ENCODE results near the gene RCVRN. TPM values are rescaled to one million over a fixed set of nuclear protein-coding genes. Genes with fewer than 3 reads are reported as not detected.

RCVRN gene
- total RNA-seq, 1 donor from 2014 or later: not detected

- H3K4me1 Mint-ChIP-seq (ENCODE audit: low read depth, unreplicated experiment): no peaks in the 10 kb centered on the region
- TF ChIP-seq, protein P1, sequence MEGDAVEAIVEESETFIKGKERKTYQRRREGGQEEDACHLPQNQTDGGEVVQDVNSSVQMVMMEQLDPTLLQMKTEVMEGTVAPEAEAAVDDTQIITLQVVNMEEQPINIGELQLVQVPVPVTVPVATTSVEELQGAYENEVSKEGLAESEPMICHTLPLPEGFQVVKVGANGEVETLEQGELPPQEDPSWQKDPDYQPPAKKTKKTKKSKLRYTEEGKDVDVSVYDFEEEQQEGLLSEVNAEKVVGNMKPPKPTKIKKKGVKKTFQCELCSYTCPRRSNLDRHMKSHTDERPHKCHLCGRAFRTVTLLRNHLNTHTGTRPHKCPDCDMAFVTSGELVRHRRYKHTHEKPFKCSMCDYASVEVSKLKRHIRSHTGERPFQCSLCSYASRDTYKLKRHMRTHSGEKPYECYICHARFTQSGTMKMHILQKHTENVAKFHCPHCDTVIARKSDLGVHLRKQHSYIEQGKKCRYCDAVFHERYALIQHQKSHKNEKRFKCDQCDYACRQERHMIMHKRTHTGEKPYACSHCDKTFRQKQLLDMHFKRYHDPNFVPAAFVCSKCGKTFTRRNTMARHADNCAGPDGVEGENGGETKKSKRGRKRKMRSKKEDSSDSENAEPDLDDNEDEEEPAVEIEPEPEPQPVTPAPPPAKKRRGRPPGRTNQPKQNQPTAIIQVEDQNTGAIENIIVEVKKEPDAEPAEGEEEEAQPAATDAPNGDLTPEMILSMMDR (IDR thresholded peaks at IDR 0.05; ENCODE audit: partially characterized antibody, unreplicated experiment): no peak
- no peak overlapping the region for H3K4me3 Mint-ChIP-seq (ENCODE audit: unreplicated experiment)
- no peak overlapping the region for H3K27ac Mint-ChIP-seq (ENCODE audit: unreplicated experiment)
- peaks cover 12% of the 10 kb centered on the region for H3K9me3 Mint-ChIP-seq (ENCODE audit: unreplicated experiment)
- peaks cover 4% of the 10 kb centered on the region for H3K36me3 Mint-ChIP-seq (ENCODE audit: unreplicated experiment)
- H3K27me3 Mint-ChIP-seq (ENCODE audit: unreplicated experiment): peaks cover 3% of the 10 kb centered on the region
- DNase-seq: no peak
Observed at GRCh38 chr17:9886141-9886930, 18.7 kb downstream of the RCVRN start.

GRCh38 chr17:9883451-9883850, 21.6 kb downstream of the RCVRN start:
- H3K9me3 Mint-ChIP-seq (ENCODE audit: unreplicated experiment): peaks cover 7% of the 10 kb centered on the region
- TF ChIP-seq, protein P1 (IDR thresholded peaks at IDR 0.05; ENCODE audit: partially characterized antibody, unreplicated experiment): no peak
- no peak overlapping the region for H3K27ac Mint-ChIP-seq (ENCODE audit: unreplicated experiment)
- H3K4me1 Mint-ChIP-seq (ENCODE audit: low read depth, unreplicated experiment): no peaks in the 10 kb centered on the region
- H3K4me3 Mint-ChIP-seq (ENCODE audit: unreplicated experiment): no peak overlapping the region
- peaks cover 4% of the 10 kb centered on the region for H3K36me3 Mint-ChIP-seq (ENCODE audit: unreplicated experiment)
- no peaks in the 10 kb centered on the region for H3K27me3 Mint-ChIP-seq (ENCODE audit: unreplicated experiment)
- DNase-seq: no peak

DNA sequence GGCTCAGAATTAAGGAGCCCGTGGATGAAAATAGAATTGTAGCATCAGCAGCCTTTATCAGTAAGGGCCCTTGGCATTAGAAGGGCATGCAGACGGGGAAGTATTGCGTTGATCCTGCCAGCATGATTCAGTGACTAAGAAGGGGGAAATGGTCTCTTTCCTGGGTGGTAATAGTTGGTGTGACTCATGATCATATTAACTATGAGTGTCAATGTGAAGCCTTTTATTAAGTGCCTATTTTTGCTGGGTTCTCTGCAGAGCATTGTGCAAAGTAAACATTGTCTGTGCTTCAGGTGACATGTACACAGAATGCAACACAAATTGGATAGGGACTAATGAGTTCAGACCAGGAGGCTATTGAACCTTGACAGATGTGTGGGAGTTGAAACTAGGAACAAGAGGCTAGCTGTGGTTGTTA, 24.5 kb downstream of the RCVRN start:
- Mint-ChIP-seq H3K4me3 (ENCODE audit: unreplicated experiment) (no peak overlapping the region), H3K4me1 (ENCODE audit: low read depth, unreplicated experiment) (no peaks in the 10 kb centered on the region), H3K36me3 (ENCODE audit: unreplicated experiment) (peaks cover 4% of the 10 kb centered on the region), H3K9me3 (ENCODE audit: unreplicated experiment) (peaks cover 3% of the 10 kb centered on the region), H3K27ac (ENCODE audit: unreplicated experiment) (no peak overlapping the region), H3K27me3 (ENCODE audit: unreplicated experiment) (no peaks in the 10 kb centered on the region)
- DNase-seq: no peak
- TF ChIP-seq, protein P1 (IDR thresholded peaks at IDR 0.05; ENCODE audit: partially characterized antibody, unreplicated experiment): no peak

GRCh38 chr17:9878786-9879525, 26.1 kb downstream of the RCVRN start:
- DNase-seq: no peak
- H3K4me1 Mint-ChIP-seq (ENCODE audit: low read depth, unreplicated experiment): no peaks in the 10 kb centered on the region
- no peaks in the 10 kb centered on the region for H3K27me3 Mint-ChIP-seq (ENCODE audit: unreplicated experiment)
- H3K4me3 Mint-ChIP-seq (ENCODE audit: unreplicated experiment): no peak overlapping the region
- H3K36me3 Mint-ChIP-seq (ENCODE audit: unreplicated experiment): no peaks in the 10 kb centered on the region
- peaks cover 3% of the 10 kb centered on the region for H3K9me3 Mint-ChIP-seq (ENCODE audit: unreplicated experiment)
- H3K27ac Mint-ChIP-seq (ENCODE audit: unreplicated experiment): no peak overlapping the region
- TF ChIP-seq, protein P1 (IDR thresholded peaks at IDR 0.05; ENCODE audit: partially characterized antibody, unreplicated experiment): no peak

DNA sequence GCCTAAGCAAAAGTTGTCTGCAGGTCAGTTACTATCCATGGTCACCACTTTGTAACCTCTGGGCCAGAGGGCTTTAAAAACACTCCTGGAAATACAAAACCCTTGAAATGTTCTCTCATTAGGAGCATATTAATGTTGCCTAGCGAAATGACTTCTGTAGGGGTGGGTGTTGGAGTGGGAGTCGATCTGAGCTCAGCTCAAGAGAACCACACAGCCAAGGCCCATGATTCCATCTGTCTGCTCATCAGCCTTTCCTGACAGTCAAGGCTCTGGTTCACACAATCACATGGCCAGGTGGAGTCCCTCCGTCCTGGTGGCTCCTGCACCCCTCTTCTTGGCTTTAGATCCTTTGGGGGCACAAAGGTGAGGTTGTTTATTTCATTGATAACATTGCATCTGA, 26.7 kb downstream of the RCVRN start:
- no peak overlapping the region for H3K4me3 Mint-ChIP-seq (ENCODE audit: unreplicated experiment)
- no peaks in the 10 kb centered on the region for H3K27me3 Mint-ChIP-seq (ENCODE audit: unreplicated experiment)
- TF ChIP-seq, protein P1 (IDR thresholded peaks at IDR 0.05; ENCODE audit: partially characterized antibody, unreplicated experiment): no peak
- peaks cover 3% of the 10 kb centered on the region for H3K9me3 Mint-ChIP-seq (ENCODE audit: unreplicated experiment)
- DNase-seq: no peak
- no peak overlapping the region for H3K27ac Mint-ChIP-seq (ENCODE audit: unreplicated experiment)
- no peaks in the 10 kb centered on the region for H3K4me1 Mint-ChIP-seq (ENCODE audit: low read depth, unreplicated experiment)
- H3K36me3 Mint-ChIP-seq (ENCODE audit: unreplicated experiment): no peaks in the 10 kb centered on the region
